Stimulated activated CD8-positive, alpha-beta memory T cell treated with anti-CD3 and anti-CD28 coated beads, Interleukin-7, amount 100 ng/mL, for 24 hours (primary cell): ENCODE data around the gene FBXO40.

Experiments
- DNase-seq: peaks from one replicate; pipeline ENCODE4 v3.0.0-alpha.2; 2020; ENCODE audit warnings: low read depth

The FBXO40 gene

DNA sequence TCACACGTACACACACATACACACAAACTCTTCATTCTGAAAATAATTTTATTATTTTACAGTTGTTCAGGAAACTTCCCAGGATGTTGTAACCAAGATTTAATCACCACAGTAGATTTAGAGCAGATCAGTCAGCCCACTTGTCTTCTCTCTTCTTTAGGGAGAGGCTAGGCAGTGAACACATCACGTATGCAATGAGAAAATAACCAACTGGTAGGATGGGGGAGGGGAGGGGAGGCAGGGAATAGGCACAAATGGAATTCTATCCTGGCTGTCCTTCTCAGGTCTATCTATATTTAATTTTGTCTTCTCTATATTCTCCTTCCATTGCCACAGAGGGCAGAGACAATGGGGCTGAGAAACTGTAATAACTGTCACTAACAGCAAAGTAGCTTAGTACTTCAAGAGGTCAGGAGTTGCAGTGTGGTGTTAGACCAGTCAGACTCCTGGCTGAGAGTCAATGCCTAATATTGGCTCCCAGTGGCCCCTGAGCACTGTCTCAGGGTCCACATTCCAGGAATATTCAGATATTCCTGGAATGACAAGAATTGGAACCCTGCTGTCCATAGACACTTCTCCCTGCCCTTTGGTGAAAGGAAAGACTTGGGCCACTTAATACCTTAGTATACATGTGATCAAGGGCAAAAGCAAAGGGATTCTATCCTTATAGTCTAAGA lies 70.1 kb downstream of the FBXO40 start:
- DNase-seq: no peak

DNA sequence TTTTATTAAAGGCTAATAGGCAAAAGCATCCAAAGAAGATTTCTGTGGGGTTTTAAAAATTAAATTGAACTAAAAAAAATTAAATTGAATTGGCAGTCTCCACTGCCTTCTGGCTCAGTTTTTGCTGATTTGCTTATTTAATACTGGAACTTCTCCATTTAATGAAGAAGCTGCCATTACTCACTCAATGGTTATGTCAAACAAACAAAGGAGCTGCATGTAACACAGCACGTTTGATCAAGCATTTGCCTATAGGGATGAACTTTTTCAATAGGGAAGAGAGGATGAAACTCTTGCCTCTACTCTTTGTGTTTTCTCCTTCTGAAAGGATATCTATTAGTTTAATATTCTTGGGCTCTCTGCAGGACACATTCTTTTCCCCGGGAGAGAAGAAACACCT lies 72.3 kb downstream of the FBXO40 start:
- no peak for DNase-seq

DNA sequence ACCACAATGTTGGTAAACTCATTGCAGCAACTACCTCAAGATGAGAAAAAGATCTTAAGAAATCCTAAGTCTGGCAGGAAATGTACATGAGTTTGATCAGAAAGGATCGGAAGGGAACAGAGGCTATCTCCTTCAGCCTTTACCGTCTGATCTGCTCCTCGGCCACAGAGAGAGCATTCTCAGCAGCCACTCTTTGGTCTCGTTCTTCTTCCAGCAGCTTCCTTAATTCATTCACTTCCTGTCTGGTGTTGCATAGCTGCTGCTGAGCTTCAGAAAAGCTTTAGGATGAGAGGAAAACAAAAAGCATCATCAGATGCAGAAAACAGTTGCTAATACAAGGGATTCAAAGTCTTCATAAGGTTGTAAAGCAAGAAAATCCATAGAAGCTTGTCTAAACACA lies 74.2 kb downstream of the FBXO40 start:
- no peak for DNase-seq

DNA sequence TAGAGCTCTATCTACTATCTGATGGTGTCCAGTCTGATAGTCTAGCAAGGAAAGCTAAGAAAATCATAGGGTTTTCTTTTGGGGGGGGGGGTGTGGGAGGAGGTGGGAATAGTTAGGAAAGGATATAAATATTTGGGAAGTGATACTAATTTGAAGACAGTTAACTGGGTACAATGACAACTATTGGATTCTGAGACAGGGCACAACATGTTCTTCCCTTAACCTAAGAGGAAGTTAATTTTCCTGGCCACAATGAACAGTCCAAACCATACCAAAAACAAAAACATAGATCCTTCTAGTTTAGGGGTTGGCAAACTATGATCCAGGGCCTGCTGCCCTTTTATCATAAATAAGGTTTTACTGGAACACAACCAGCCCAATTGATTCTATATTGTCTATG lies 77.5 kb downstream of the FBXO40 start:
- no peak for DNase-seq

DNA sequence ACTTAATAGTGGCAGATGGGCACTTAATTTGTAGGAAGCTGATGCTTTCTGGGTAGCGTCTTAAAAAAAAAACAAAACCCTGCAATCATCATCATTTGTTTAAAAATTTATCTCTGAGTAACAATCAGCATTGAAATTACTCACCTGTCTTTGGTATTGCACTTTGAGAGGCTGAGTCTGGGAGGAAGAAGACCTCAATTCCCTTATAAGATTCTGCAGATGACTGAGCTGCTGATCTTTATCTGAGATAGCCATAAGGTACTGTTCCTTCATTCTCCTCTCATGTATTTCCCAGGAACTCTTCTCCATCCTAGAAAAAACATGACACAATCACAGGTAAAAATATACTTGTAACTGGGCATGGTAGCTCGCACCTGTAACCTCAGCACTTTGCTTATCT lies 84.0 kb downstream of the FBXO40 start:
- no peak for DNase-seq
